K562 (cell line): ENCODE results near the gene CD68. TPM values are rescaled to one million over a fixed set of nuclear protein-coding genes. Genes with fewer than 3 reads are reported as not detected.

Experiments used
- CBX8 ChIP-seq: fragments of 200-600 bp; sonication (generic); IDR thresholded peaks from 2 replicates; pipeline ENCODE4 v1.6.1; 2012; ENCODE audit warnings: borderline replicate concordance, mixed run types, low read depth, mild to moderate bottlenecking, moderate library complexity, mixed read lengths, low read length, control low read depth, inconsistent platforms; ENCODE audit not compliant: poor library complexity, severe bottlenecking; ENCODE audit errors: extremely low read depth
- HIVEP1 ChIP-seq: fragments of 250-450 bp; sonication (Bioruptor Pico); IDR thresholded peaks from 2 replicates; pipeline ENCODE4 v1.4.0; 2020; ENCODE audit warnings: mild to moderate bottlenecking
- KLF1 ChIP-seq: fragments of 450-650 bp; IDR thresholded peaks from 2 replicates; pipeline ENCODE4 v1.6.1; 2016; ENCODE audit warnings: missing genetic modification characterization, missing compliant biosample characterization
- MTA3 ChIP-seq: fragments of 450-650 bp; formaldehyde crosslinking; IDR thresholded peaks from 2 replicates; pipeline ENCODE4 v1.6.1; 2017; ENCODE audit warnings: mild to moderate bottlenecking, borderline replicate concordance
- RBM17 ChIP-seq: fragments of 200-400 bp; formaldehyde crosslinking; IDR thresholded peaks from 2 replicates; pipeline ENCODE4 v1.6.1; 2017; ENCODE audit warnings: low read depth, mild to moderate bottlenecking, low read length, borderline replicate concordance
- SP2 ChIP-seq: IDR thresholded peaks from 2 replicates; pipeline ENCODE4 v1.6.1; 2011; ENCODE audit warnings: mild to moderate bottlenecking, low read depth, low read length, moderate library complexity; ENCODE audit not compliant: poor library complexity, severe bottlenecking; ENCODE audit errors: extremely low read depth
- TAF1 ChIP-seq: IDR thresholded peaks from 2 replicates; pipeline ENCODE4 v1.6.1; 2011; ENCODE audit warnings: mild to moderate bottlenecking, low read length, moderate library complexity; ENCODE audit not compliant: insufficient read depth, control insufficient read depth, severe bottlenecking; ENCODE audit errors: extremely low read depth
- ZNF212 ChIP-seq: fragments of 450-650 bp; formaldehyde crosslinking; IDR thresholded peaks from 2 replicates; pipeline ENCODE4 v1.4.0; 2020; ENCODE audit warnings: mild to moderate bottlenecking
- ZNF445 ChIP-seq: fragments of 250-450 bp; sonication (Bioruptor Pico); IDR thresholded peaks from 2 replicates; pipeline ENCODE4 v1.4.0; 2020; ENCODE audit warnings: low read depth, mild to moderate bottlenecking, moderate library complexity
- ZNF696 ChIP-seq: fragments of 250-450 bp; sonication (Bioruptor Pico); conservative IDR thresholded peaks from 2 replicates; pipeline ENCODE4 v1.4.0; 2020; ENCODE audit warnings: mild to moderate bottlenecking, moderate library complexity
- ZNF764 ChIP-seq: fragments of 250-450 bp; sonication (Bioruptor Pico); IDR thresholded peaks from 2 replicates; pipeline ENCODE4 v1.4.0; 2020; ENCODE audit warnings: low read depth, mild to moderate bottlenecking, moderate library complexity
- ZSCAN32 ChIP-seq: fragments of 450-650 bp; formaldehyde crosslinking; IDR thresholded peaks from 2 replicates; pipeline ENCODE4 v1.4.0; 2020; ENCODE audit warnings: mild to moderate bottlenecking, moderate library complexity
- polyA plus RNA-seq, 8 experiments: library from polyadenylated mRNA; depleted of rRNA in 4 of 8; stranded (reverse) in 5 of 8; unstranded in 3 of 8; fragments of >200 nt; fragmentation: Nextera tagmentation in 2 of 8; fragmentation: Illumina TruSeq in 1 of 8; extraction: Ambion mirVana in 2 of 8; extraction: Trizol in 1 of 8; gene quantifications; 2 replicates each; pipeline versions ENCODE4 v1.2.1 to v1.2.3, GENCODE V29; 2011 to 2014; ENCODE audit warnings: inconsistent platforms in 1 of 8, missing spikeins in 1 of 8
- total RNA-seq, 7 experiments: library from RNA; depleted of rRNA in 6 of 7; stranded (reverse); fragments of >200 nt in 6 of 7; fragmentation: Illumina TruSeq in 2 of 7; extraction: Trizol in 2 of 7; gene quantifications; 2 replicates each; pipeline versions ENCODE4 v1.2.1 to v1.2.3, GENCODE V29; 2011 to 2021; ENCODE audit warnings: low replicate concordance in 1 of 7
- TF ChIP-seq, protein P1 (sequence below): sonication (generic); formaldehyde crosslinking; IDR thresholded peaks from 2 replicates; pipeline ENCODE4 v1.5.0; 2020; ENCODE audit warnings: missing genetic modification reagents
- TF ChIP-seq, protein P2 (sequence below): sonication (generic); formaldehyde crosslinking; IDR thresholded peaks from 2 replicates; pipeline ENCODE4 v1.8.0; 2023; ENCODE audit warnings: missing genetic modification reagents, mild to moderate bottlenecking, borderline replicate concordance
- TF ChIP-seq, protein P3 (sequence below): fragments of 150-350 bp; conservative IDR thresholded peaks from 2 replicates; pipeline ENCODE4 v1.6.1; 2014; ENCODE audit warnings: low read length

The CD68 gene
- total and polyA plus RNA-seq, 9 of the 15 experiments (the other 6 are each of a cell fraction or from before 2014, with no cell fraction given): 28.2 to 89.8 (median 37.7) TPM

DNA sequence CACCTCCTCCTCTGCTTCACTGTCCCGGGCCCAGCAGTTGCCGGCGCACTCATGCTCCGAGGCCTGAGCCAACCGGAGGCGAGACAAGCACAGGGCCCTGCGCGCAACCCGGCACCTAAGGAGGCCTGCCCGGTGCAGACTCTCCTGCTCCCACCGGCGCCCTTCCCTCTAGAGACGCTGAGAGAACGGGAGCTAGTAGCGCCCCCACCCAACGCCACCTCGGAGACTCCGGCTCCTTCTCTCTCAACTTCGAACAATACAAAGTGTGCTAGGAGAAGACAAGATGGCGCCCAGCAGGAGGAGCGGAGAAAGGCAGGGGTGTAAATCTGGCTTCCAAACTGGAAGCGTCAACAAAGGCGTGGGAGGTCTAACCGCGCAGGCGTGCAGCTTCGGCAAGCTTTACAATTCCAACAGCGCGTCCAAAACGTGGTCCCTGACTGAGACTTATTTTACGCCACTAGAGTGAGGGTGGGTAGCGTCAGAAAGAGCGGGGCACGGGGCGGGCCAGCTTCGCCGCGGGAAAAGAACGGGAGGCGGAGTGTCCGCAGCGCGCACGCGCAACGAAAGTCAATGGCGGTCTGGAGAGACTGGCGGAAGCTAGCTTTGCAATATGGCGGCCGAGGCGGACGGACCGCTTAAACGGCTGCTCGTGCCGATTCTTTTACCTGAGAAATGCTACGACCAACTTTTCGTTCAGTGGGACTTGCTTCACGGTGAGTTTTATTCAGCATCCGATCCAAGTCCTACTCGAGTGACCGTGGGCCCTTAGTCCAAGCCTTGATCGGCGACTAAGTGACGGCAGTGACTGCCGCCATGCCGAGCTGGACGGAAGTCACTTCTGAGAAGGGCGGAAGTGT, 4.0 kb downstream of the CD68 start, which contains the start of gene MPDU1 (continued):
- TF ChIP-seq RBM17: no peak
- TF ChIP-seq ZNF764: no peak
- no peak for TF ChIP-seq ZNF212
- TF ChIP-seq, protein P1, sequence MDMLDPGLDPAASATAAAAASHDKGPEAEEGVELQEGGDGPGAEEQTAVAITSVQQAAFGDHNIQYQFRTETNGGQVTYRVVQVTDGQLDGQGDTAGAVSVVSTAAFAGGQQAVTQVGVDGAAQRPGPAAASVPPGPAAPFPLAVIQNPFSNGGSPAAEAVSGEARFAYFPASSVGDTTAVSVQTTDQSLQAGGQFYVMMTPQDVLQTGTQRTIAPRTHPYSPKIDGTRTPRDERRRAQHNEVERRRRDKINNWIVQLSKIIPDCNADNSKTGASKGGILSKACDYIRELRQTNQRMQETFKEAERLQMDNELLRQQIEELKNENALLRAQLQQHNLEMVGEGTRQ: no peak
- TF ChIP-seq, protein P2, sequence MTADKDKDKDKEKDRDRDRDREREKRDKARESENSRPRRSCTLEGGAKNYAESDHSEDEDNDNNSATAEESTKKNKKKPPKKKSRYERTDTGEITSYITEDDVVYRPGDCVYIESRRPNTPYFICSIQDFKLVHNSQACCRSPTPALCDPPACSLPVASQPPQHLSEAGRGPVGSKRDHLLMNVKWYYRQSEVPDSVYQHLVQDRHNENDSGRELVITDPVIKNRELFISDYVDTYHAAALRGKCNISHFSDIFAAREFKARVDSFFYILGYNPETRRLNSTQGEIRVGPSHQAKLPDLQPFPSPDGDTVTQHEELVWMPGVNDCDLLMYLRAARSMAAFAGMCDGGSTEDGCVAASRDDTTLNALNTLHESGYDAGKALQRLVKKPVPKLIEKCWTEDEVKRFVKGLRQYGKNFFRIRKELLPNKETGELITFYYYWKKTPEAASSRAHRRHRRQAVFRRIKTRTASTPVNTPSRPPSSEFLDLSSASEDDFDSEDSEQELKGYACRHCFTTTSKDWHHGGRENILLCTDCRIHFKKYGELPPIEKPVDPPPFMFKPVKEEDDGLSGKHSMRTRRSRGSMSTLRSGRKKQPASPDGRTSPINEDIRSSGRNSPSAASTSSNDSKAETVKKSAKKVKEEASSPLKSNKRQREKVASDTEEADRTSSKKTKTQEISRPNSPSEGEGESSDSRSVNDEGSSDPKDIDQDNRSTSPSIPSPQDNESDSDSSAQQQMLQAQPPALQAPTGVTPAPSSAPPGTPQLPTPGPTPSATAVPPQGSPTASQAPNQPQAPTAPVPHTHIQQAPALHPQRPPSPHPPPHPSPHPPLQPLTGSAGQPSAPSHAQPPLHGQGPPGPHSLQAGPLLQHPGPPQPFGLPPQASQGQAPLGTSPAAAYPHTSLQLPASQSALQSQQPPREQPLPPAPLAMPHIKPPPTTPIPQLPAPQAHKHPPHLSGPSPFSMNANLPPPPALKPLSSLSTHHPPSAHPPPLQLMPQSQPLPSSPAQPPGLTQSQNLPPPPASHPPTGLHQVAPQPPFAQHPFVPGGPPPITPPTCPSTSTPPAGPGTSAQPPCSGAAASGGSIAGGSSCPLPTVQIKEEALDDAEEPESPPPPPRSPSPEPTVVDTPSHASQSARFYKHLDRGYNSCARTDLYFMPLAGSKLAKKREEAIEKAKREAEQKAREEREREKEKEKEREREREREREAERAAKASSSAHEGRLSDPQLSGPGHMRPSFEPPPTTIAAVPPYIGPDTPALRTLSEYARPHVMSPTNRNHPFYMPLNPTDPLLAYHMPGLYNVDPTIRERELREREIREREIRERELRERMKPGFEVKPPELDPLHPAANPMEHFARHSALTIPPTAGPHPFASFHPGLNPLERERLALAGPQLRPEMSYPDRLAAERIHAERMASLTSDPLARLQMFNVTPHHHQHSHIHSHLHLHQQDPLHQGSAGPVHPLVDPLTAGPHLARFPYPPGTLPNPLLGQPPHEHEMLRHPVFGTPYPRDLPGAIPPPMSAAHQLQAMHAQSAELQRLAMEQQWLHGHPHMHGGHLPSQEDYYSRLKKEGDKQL: no peak
- no peak for TF ChIP-seq ZNF445 (CRISPR knock-in tag)
- TF ChIP-seq CBX8: no peak
- no peak for TF ChIP-seq SP2
- TF ChIP-seq ZNF696 (CRISPR knock-in tag): no peak
- no peak; the same call in 1 of the 2 replicates for TF ChIP-seq MTA3
- no peak for TF ChIP-seq ZSCAN32 (CRISPR knock-in tag)
- TF ChIP-seq, protein P3, sequence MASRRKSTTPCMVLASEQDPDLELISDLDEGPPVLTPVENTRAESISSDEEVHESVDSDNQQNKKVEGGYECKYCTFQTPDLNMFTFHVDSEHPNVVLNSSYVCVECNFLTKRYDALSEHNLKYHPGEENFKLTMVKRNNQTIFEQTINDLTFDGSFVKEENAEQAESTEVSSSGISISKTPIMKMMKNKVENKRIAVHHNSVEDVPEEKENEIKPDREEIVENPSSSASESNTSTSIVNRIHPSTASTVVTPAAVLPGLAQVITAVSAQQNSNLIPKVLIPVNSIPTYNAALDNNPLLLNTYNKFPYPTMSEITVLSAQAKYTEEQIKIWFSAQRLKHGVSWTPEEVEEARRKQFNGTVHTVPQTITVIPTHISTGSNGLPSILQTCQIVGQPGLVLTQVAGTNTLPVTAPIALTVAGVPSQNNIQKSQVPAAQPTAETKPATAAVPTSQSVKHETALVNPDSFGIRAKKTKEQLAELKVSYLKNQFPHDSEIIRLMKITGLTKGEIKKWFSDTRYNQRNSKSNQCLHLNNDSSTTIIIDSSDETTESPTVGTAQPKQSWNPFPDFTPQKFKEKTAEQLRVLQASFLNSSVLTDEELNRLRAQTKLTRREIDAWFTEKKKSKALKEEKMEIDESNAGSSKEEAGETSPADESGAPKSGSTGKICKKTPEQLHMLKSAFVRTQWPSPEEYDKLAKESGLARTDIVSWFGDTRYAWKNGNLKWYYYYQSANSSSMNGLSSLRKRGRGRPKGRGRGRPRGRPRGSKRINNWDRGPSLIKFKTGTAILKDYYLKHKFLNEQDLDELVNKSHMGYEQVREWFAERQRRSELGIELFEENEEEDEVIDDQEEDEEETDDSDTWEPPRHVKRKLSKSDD: peak; percentile 84; the same call in 1 of the 2 replicates
- no peak for TF ChIP-seq KLF1 (tag)
- peak; percentile 95 for TF ChIP-seq TAF1
- no peak for TF ChIP-seq HIVEP1 (CRISPR knock-in tag)
